Measurements from ENCODE around the gene TP53TG5. TPM values are rescaled to one million over a fixed set of nuclear protein-coding genes. Genes with fewer than 3 reads are reported as not detected.

TP53TG5 gene
- total and polyA plus RNA-seq, 4 donors, result 0.03 to 0.28 TPM; not detected in 2

GRCh38 chr20:45425561-45425960, 47.4 kb upstream of the TP53TG5 start:
- no peak for DNase-seq
- no peaks in the 10 kb centered on the region for H3K4me1 ChIP-seq (ENCODE audit: control insufficient read depth in 5 of 5, insufficient read depth in 5 of 5, low read length in 5 of 5)
- 97 to 99% methylated on average over 17 of the region's 17 CpGs for WGBS, 2 donors
- H3K9ac ChIP-seq (ENCODE audit: insufficient read depth in 1 of 2, low read length in 2 of 2), result no peak overlapping the region
- H3K9me3 ChIP-seq (ENCODE audit: control insufficient read depth in 4 of 4, insufficient read depth in 3 of 4, low read length in 3 of 4), result no peaks in the 10 kb centered on the region
- no peak for TF ChIP-seq CTCF (IDR thresholded peaks at IDR 0.05; ENCODE audit: control extremely low read depth, extremely low read depth)
- H3K27ac ChIP-seq (ENCODE audit: low read depth in 1 of 2, low read length in 1 of 2), result no peak overlapping the region
- H3K36me3 ChIP-seq (ENCODE audit: control insufficient read depth in 4 of 4, insufficient read depth in 4 of 4, low read length in 4 of 4), result peaks cover 15 to 32% (median 23%) of the 10 kb centered on the region in 4 donors
- no peaks in the 10 kb centered on the region for H3K27me3 ChIP-seq (ENCODE audit: control insufficient read depth in 3 of 3, insufficient read depth in 3 of 3, low read length in 2 of 3)
- H3K4me3 ChIP-seq, result no peak overlapping the region
- ATAC-seq (ENCODE audit: insufficient read depth, low FRiP score), result no peak

DNA sequence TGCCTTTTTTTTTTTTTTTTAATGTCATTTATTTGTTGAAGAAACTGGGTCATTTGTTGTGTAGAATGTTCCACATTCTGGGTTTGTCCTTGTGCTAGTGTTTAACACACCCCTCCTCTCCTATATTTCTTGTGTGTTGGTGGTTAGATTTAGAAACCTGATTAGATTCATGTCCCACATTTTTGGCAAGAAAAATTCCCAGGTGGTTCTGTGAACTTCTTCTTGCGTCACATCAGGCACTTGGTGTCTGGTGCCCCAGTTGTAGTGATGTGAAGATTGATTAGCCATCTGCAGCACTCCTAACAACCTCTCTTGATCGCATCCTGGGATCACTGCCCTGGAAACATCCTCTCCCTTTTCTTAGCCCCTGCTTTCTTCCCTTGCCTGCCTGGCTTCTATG, 45.6 kb upstream of the TP53TG5 start:
- ATAC-seq (ENCODE audit: insufficient read depth, low FRiP score) (no peak), DNase-seq (no peak)
- H3K4me1 ChIP-seq (ENCODE audit: control insufficient read depth in 5 of 5, insufficient read depth in 5 of 5, low read length in 5 of 5), result peaks cover 0 to 5% (median 0%) of the 10 kb centered on the region in 5 donors
- 93 to 98% methylated on average over 2 of the region's 2 CpGs for WGBS, 2 donors
- H3K4me3 ChIP-seq, result no peak overlapping the region
- H3K36me3 ChIP-seq (ENCODE audit: control insufficient read depth in 4 of 4, insufficient read depth in 4 of 4, low read length in 4 of 4), result peaks cover 15 to 47% (median 32%) of the 10 kb centered on the region in 4 donors
- no peak overlapping the region for H3K27ac ChIP-seq (ENCODE audit: low read depth in 1 of 2, low read length in 1 of 2)
- H3K9ac ChIP-seq (ENCODE audit: insufficient read depth in 1 of 2, low read length in 2 of 2), result no peak overlapping the region
- H3K27me3 ChIP-seq (ENCODE audit: control insufficient read depth in 3 of 3, insufficient read depth in 3 of 3, low read length in 2 of 3), result no peaks in the 10 kb centered on the region
- TF ChIP-seq CTCF (IDR thresholded peaks at IDR 0.05; ENCODE audit: control extremely low read depth, extremely low read depth), result no peak
- no peaks in the 10 kb centered on the region for H3K9me3 ChIP-seq (ENCODE audit: control insufficient read depth in 4 of 4, insufficient read depth in 3 of 4, low read length in 3 of 4)

DNA sequence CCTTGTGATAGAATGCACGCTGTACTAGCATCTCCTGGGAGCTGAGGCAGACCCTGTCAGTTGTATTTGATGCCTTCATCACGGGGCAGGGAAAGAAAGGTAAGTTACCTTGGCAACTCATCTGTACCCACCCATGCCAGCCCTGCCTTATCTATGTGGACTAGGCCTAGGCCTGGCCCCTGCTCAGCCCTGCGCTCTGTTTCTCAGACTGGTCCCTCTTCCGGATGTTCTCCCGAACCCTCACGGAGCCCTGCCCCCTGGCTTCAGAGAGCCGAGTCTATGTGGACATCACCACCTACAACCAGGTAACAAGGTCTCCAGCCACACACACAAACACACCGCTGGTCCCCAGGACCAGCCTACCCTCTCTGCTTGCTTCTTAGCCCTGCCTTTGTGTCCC, 42.0 kb upstream of the TP53TG5 start:
- Histone ChIP-seq H3K27ac (ENCODE audit: low read depth in 1 of 2, low read length in 1 of 2) (peak overlapping the region; percentile 45 to 71), H3K36me3 (ENCODE audit: control insufficient read depth in 4 of 4, insufficient read depth in 4 of 4, low read length in 4 of 4) (peaks cover 15 to 38% (median 34%) of the 10 kb centered on the region in 4 donors), H3K9me3 (ENCODE audit: control insufficient read depth in 4 of 4, insufficient read depth in 3 of 4, low read length in 3 of 4) (no peaks in the 10 kb centered on the region), H3K4me1 (ENCODE audit: control insufficient read depth in 5 of 5, insufficient read depth in 5 of 5, low read length in 5 of 5) (peaks cover 0 to 12% (median 6%) of the 10 kb centered on the region in 5 donors), H3K4me3 (no peak overlapping the region), H3K9ac (ENCODE audit: insufficient read depth in 1 of 2, low read length in 2 of 2) (no peak overlapping the region), H3K27me3 (ENCODE audit: control insufficient read depth in 3 of 3, insufficient read depth in 3 of 3, low read length in 2 of 3) (no peaks in the 10 kb centered on the region)
- WGBS, 2 donors, result 98% methylated on average over 8 of the region's 8 CpGs
- no peak for DNase-seq
- ATAC-seq (ENCODE audit: insufficient read depth, low FRiP score), result no peak
- no peak for TF ChIP-seq CTCF (IDR thresholded peaks at IDR 0.05; ENCODE audit: control extremely low read depth, extremely low read depth)

Data from lung (tissue), 12 donors.